Effector memory CD4-positive, alpha-beta T cell (primary cell): ENCODE results near the gene TRPC4.

Experiments
- DNase-seq, 3 donors: peaks; one replicate each; pipeline ENCODE4 v3.0.0-alpha.2; 2020
- H3K27ac ChIP-seq: 2 replicates; pipeline ENCODE4 v1.7.0; 2013; ENCODE audit warnings: mild to moderate bottlenecking, low read length, moderate library complexity; ENCODE audit not compliant: insufficient read depth, poor library complexity, severe bottlenecking
- H3K27me3 ChIP-seq: replicated peaks from 2 replicates; pipeline ENCODE4 v1.7.0; 2013; ENCODE audit warnings: mild to moderate bottlenecking, low read length; ENCODE audit not compliant: insufficient read depth, control insufficient read depth, poor library complexity, severe bottlenecking
- H3K36me3 ChIP-seq: 2 replicates; pipeline ENCODE4 v1.7.0; 2013; ENCODE audit warnings: mild to moderate bottlenecking, low read length, moderate library complexity; ENCODE audit not compliant: control insufficient read depth, insufficient read depth
- H3K4me1 ChIP-seq: 2 replicates; pipeline ENCODE4 v1.7.0; 2013; ENCODE audit warnings: low read length, mild to moderate bottlenecking; ENCODE audit not compliant: control insufficient read depth, insufficient read depth, poor library complexity, severe bottlenecking
- H3K4me3 ChIP-seq: 2 replicates; pipeline ENCODE4 v1.7.0; 2013; ENCODE audit warnings: low read length, low read depth, mild to moderate bottlenecking; ENCODE audit not compliant: insufficient read depth, poor library complexity, severe bottlenecking
- H3K9me3 ChIP-seq: 2 replicates; pipeline ENCODE4 v1.7.0; 2013; ENCODE audit warnings: mild to moderate bottlenecking, low read length, moderate library complexity; ENCODE audit not compliant: control insufficient read depth

The TRPC4 gene

DNA sequence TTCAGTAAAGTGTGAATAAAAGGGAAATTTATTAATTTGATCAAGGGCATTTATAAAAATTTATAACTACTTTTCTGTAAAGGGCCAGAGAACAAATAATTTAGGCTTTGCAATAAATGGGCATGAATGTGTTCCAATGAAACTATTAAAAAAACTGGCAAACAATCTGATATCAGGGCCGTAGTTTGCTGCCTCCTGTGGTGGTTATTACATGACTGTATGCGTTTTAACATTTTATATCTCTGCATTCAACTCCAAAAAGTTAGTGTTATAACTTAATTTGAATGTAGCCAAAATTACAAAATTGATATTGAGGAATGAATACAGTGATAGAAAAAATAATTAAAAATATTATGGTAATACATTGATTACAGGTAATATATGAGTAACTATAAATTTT lies 190.5 kb downstream of the TRPC4 start:
- Histone ChIP-seq H3K27ac (no peak overlapping the region), H3K9me3 (no peaks in the 10 kb centered on the region), H3K4me3 (no peak overlapping the region), H3K4me1 (no peaks in the 10 kb centered on the region), H3K36me3 (no peaks in the 10 kb centered on the region), H3K27me3 (no peaks in the 10 kb centered on the region)
- DNase-seq = no peak

- Histone ChIP-seq H3K9me3 (no peaks in the 10 kb centered on the region), H3K4me3 (no peak overlapping the region), H3K36me3 (no peaks in the 10 kb centered on the region), H3K4me1 (no peaks in the 10 kb centered on the region), H3K27me3 (no peaks in the 10 kb centered on the region), H3K27ac (no peak overlapping the region)
- DNase-seq = no peak
Measured at GRCh38 chr13:37669845-37670244, 199.7 kb downstream of the TRPC4 start.

GRCh38 chr13:37667702-37668101 lies 201.9 kb downstream of the TRPC4 start:
- no peaks in the 10 kb centered on the region for H3K4me1 ChIP-seq
- H3K36me3 ChIP-seq = no peaks in the 10 kb centered on the region
- H3K27me3 ChIP-seq = no peaks in the 10 kb centered on the region
- H3K27ac ChIP-seq = no peak overlapping the region
- no peak for DNase-seq
- H3K9me3 ChIP-seq = no peaks in the 10 kb centered on the region
- H3K4me3 ChIP-seq = no peak overlapping the region

GRCh38 chr13:37666036-37666435 lies 203.5 kb downstream of the TRPC4 start:
- no peak overlapping the region for H3K27ac ChIP-seq
- no peaks in the 10 kb centered on the region for H3K27me3 ChIP-seq
- DNase-seq = no peak
- H3K36me3 ChIP-seq = no peaks in the 10 kb centered on the region
- H3K4me1 ChIP-seq = no peaks in the 10 kb centered on the region
- no peaks in the 10 kb centered on the region for H3K9me3 ChIP-seq
- H3K4me3 ChIP-seq = no peak overlapping the region

GRCh38 chr13:37665420-37665819 lies 204.2 kb downstream of the TRPC4 start:
- H3K36me3 ChIP-seq = no peaks in the 10 kb centered on the region
- H3K27me3 ChIP-seq = no peaks in the 10 kb centered on the region
- H3K4me3 ChIP-seq = no peak overlapping the region
- no peaks in the 10 kb centered on the region for H3K9me3 ChIP-seq
- no peaks in the 10 kb centered on the region for H3K4me1 ChIP-seq
- no peak for DNase-seq
- H3K27ac ChIP-seq = no peak overlapping the region

DNA sequence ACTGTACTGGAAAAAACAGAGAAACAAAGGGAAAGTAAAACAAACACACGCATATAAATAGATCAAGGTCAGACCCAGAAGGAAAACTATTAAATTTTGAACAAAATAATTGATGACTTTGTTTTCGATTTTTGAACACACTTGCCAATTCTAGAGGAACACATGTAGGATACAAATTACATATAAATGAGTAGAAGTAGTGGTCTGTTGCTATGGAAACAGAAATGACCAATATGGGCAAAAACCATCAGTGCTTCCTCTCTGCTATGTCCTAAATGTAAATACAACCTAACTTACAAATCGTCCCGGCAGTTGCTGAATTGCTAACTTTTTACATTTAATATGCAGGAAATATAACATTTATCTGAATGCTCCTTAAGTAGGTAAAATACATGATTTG lies 205.8 kb downstream of the TRPC4 start:
- Histone ChIP-seq H3K36me3 (no peaks in the 10 kb centered on the region), H3K4me3 (no peak overlapping the region), H3K9me3 (no peaks in the 10 kb centered on the region), H3K27ac (no peak overlapping the region), H3K4me1 (no peaks in the 10 kb centered on the region), H3K27me3 (no peaks in the 10 kb centered on the region)
- DNase-seq = no peak

- no peaks in the 10 kb centered on the region for H3K36me3 ChIP-seq
Measured at GRCh38 chr13:37662624-37663023, 206.9 kb downstream of the TRPC4 start.

GRCh38 chr13:37657956-37658355 lies 211.6 kb downstream of the TRPC4 start:
- Histone ChIP-seq H3K36me3 (no peaks in the 10 kb centered on the region), H3K9me3 (no peaks in the 10 kb centered on the region), H3K27me3 (no peaks in the 10 kb centered on the region), H3K4me3 (no peak overlapping the region), H3K4me1 (no peaks in the 10 kb centered on the region), H3K27ac (no peak overlapping the region)
- no peak for DNase-seq

More at GRCh38 chr13:37662624-37663023, 206.9 kb downstream of the TRPC4 start:
- Histone ChIP-seq H3K4me3 (no peak overlapping the region), H3K9me3 (no peaks in the 10 kb centered on the region), H3K4me1 (no peaks in the 10 kb centered on the region), H3K27ac (no peak overlapping the region), H3K27me3 (no peaks in the 10 kb centered on the region)
- no peak for DNase-seq

DNA sequence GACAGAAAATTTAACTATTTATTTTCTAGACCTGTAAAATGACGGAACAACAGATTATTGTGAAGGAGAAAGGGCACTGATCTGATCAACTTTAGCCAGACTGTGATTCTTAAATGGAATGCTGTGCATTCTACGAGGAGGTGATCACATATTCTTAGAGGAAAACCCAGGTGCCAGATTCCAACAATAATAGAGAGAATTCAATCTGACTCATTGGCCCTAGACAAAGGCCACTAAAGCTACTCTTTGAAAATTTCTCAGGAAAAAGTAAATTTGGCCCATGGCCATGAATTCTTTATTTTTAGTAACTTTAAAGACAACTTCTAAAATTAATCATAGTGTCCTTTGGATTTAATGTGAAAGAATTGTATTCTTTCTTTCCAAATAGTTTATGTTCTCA lies 212.4 kb downstream of the TRPC4 start:
- H3K27me3 ChIP-seq = no peaks in the 10 kb centered on the region
- no peak overlapping the region for H3K27ac ChIP-seq
- H3K36me3 ChIP-seq = no peaks in the 10 kb centered on the region
- no peaks in the 10 kb centered on the region for H3K4me1 ChIP-seq
- no peaks in the 10 kb centered on the region for H3K9me3 ChIP-seq
- no peak overlapping the region for H3K4me3 ChIP-seq
- DNase-seq = no peak

- Histone ChIP-seq H3K9me3 (no peaks in the 10 kb centered on the region), H3K4me1 (no peaks in the 10 kb centered on the region), H3K4me3 (no peak overlapping the region), H3K27me3 (no peaks in the 10 kb centered on the region), H3K36me3 (no peaks in the 10 kb centered on the region), H3K27ac (no peak overlapping the region)
- DNase-seq = no peak
Measured at GRCh38 chr13:37656247-37656940, 213.2 kb downstream of the TRPC4 start.
